Measurements from ENCODE around the gene TXNRD1. TPM values are rescaled to one million over a fixed set of nuclear protein-coding genes. Genes with fewer than 3 reads are reported as not detected.
A peak's percentile ranks its signal among the peaks of the same experiment; 100 is the strongest.
"Not testable (repeated sequence)": the region's sequence is repeated elsewhere in the genome, so short reads cannot be mapped to it uniquely, and the experiment has no call there.

Gene TXNRD1
- total RNA-seq, 1 experiment from 2014 or later, result 275 TPM

- peak; percentile 84 for DNase-seq (ENCODE audit: low read depth)
These were observed 65.3 kb downstream of the TXNRD1 start for GRCh38 chr12:104280717-104281458.

- peak; percentile 45 for DNase-seq (ENCODE audit: low read depth)
These were observed 66.1 kb downstream of the TXNRD1 start for GRCh38 chr12:104281636-104282035.

- no peak for DNase-seq (ENCODE audit: low read depth)
These were observed 66.5 kb downstream of the TXNRD1 start for GRCh38 chr12:104282109-104282508.

GRCh38 chr12:104285740-104286515 is 70.3 kb downstream of the TXNRD1 start:
- DNase-seq (ENCODE audit: low read depth), result peak; percentile 45

- DNase-seq (ENCODE audit: low read depth), result peak; percentile 98
These were observed 71.2 kb downstream of the TXNRD1 start for GRCh38 chr12:104286516-104287482.

- DNase-seq (ENCODE audit: low read depth), result peak; percentile 91
These were observed 73.2 kb downstream of the TXNRD1 start for GRCh38 chr12:104288635-104289274.

GRCh38 chr12:104290320-104290719 is 74.7 kb downstream of the TXNRD1 start:
- no peak for DNase-seq (ENCODE audit: low read depth)

GRCh38 chr12:104290855-104291254 is 75.3 kb downstream of the TXNRD1 start:
- DNase-seq (ENCODE audit: low read depth), result no peak

GRCh38 chr12:104291867-104292524 is 76.4 kb downstream of the TXNRD1 start:
- no peak for DNase-seq (ENCODE audit: low read depth)

GRCh38 chr12:104292872-104293794 is 77.6 kb downstream of the TXNRD1 start:
- no peak for DNase-seq (ENCODE audit: low read depth)

GRCh38 chr12:104294158-104294859 is 78.7 kb downstream of the TXNRD1 start:
- DNase-seq (ENCODE audit: low read depth), result not testable (repeated sequence)

- no peak for DNase-seq (ENCODE audit: low read depth)
These were observed 79.5 kb downstream of the TXNRD1 start for GRCh38 chr12:104294927-104295668.

GRCh38 chr12:104295954-104296353 is 80.4 kb downstream of the TXNRD1 start:
- DNase-seq (ENCODE audit: low read depth), result no peak

GRCh38 chr12:104296718-104297117 is 81.1 kb downstream of the TXNRD1 start:
- DNase-seq (ENCODE audit: low read depth), result no peak

- no peak for DNase-seq (ENCODE audit: low read depth)
These were observed 82.0 kb downstream of the TXNRD1 start for GRCh38 chr12:104297477-104298113.

GRCh38 chr12:104299842-104300481 is 84.4 kb downstream of the TXNRD1 start:
- no peak for DNase-seq (ENCODE audit: low read depth)

- DNase-seq (ENCODE audit: low read depth), result peak; percentile 40
These were observed 88.1 kb downstream of the TXNRD1 start, which contains the start of gene EID3 for GRCh38 chr12:104303538-104304151. Gene EID3 (plus strand): TSS chr12:104303739. CDS start chr12:104303935, 196 bp downstream.
